Parietal lobe (tissue), 1 donor: ENCODE results near the gene NAAA. TPM values are rescaled to one million over a fixed set of nuclear protein-coding genes. Genes with fewer than 3 reads are reported as not detected.

Experiments
- total RNA-seq: library from RNA; depleted of rRNA; stranded (reverse); fragments of >200 nt; gene quantifications from one replicate; pipeline ENCODE4 v1.2.3, GENCODE V29; 2014

The NAAA gene
- 27.9 TPM for total RNA-seq

GRCh38 chr4:75940692-75941253 is at the start of gene NAAA:
Gene NAAA, minus strand, starts transcription at chr4:75941013. Its CDS starts 64 bp downstream, at chr4:75940949.

GRCh38 chr4:75902352-75902751 is 38.5 kb downstream of the NAAA start, which contains the start of gene PPEF2:
Gene PPEF2, minus strand, starts transcription at chr4:75902452. Its CDS starts 6,127 bp downstream, at chr4:75896325.

Other genes starting within 250 kb of the NAAA start
- 50.4 TPM for gene USO1, start 216.4 kb downstream of the NAAA start, total RNA-seq
- gene PPEF2, start 38.6 kb downstream of the NAAA start, total RNA-seq = not detected
- gene SDAD1, start 49.9 kb upstream of the NAAA start, total RNA-seq = 31.9 TPM
- not detected for gene CXCL9, start 66.5 kb upstream of the NAAA start, total RNA-seq
- gene CXCL10, start 82.5 kb upstream of the NAAA start, total RNA-seq = not detected
- not detected for gene CXCL11, start 95.1 kb upstream of the NAAA start, total RNA-seq
- 0.31 TPM for gene ART3, start 133.7 kb upstream of the NAAA start, total RNA-seq
- gene NUP54, start 207.4 kb upstream of the NAAA start, total RNA-seq = 98.3 TPM